ENCODE measurements around the gene ZSWIM6.

GRCh38 chr5:61397238-61397637, 65.2 kb downstream of the ZSWIM6 start:
- TF ChIP-seq, protein P1, sequence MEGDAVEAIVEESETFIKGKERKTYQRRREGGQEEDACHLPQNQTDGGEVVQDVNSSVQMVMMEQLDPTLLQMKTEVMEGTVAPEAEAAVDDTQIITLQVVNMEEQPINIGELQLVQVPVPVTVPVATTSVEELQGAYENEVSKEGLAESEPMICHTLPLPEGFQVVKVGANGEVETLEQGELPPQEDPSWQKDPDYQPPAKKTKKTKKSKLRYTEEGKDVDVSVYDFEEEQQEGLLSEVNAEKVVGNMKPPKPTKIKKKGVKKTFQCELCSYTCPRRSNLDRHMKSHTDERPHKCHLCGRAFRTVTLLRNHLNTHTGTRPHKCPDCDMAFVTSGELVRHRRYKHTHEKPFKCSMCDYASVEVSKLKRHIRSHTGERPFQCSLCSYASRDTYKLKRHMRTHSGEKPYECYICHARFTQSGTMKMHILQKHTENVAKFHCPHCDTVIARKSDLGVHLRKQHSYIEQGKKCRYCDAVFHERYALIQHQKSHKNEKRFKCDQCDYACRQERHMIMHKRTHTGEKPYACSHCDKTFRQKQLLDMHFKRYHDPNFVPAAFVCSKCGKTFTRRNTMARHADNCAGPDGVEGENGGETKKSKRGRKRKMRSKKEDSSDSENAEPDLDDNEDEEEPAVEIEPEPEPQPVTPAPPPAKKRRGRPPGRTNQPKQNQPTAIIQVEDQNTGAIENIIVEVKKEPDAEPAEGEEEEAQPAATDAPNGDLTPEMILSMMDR (IDR thresholded peaks at IDR 0.05): no peak
- no peak for TF ChIP-seq ZFX (IDR thresholded peaks at IDR 0.05; ENCODE audit: borderline replicate concordance)

Data from 22Rv1 (cell line).